Measurements from ENCODE around the gene CAMTA1.

CAMTA1 gene

DNA sequence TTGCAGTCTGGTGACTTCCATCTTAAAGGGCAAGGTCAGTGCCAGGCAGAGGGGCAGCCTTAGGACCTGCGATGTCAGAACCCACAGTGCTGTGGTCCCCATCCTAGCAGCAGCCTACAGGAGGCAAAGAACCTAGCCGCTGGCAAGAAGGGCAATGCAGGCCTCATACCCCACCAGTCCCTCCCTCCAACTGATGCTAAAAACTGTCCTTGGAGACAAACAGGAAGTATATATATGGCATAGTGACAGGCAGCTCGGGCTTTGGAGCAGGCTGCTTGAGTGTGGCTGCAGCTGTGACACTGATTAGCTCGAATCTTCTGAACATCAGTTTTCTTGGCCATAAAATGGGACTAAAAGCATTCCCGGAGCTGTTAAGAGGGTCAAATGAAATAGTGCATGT lies 829.9 kb downstream of the CAMTA1 start:
- no peak overlapping the region for H3K27ac ChIP-seq (ENCODE audit: low read length)
- no peaks in the 10 kb centered on the region for H3K36me3 ChIP-seq (ENCODE audit: control insufficient read depth in 1 of 2, insufficient read depth in 2 of 2, low read length in 2 of 2)
- H3K27me3 ChIP-seq (ENCODE audit: low read depth, low read length) = no peaks in the 10 kb centered on the region
- no peak overlapping the region for H3K4me3 ChIP-seq (ENCODE audit: low read depth in 1 of 2, low read length in 2 of 2)
- H3K4me1 ChIP-seq (ENCODE audit: control insufficient read depth in 1 of 2, insufficient read depth in 2 of 2, low read length in 2 of 2) = no peaks in the 10 kb centered on the region
- H3K9me3 ChIP-seq (ENCODE audit: control insufficient read depth in 1 of 2, low read length in 2 of 2) = no peaks in the 10 kb centered on the region

DNA sequence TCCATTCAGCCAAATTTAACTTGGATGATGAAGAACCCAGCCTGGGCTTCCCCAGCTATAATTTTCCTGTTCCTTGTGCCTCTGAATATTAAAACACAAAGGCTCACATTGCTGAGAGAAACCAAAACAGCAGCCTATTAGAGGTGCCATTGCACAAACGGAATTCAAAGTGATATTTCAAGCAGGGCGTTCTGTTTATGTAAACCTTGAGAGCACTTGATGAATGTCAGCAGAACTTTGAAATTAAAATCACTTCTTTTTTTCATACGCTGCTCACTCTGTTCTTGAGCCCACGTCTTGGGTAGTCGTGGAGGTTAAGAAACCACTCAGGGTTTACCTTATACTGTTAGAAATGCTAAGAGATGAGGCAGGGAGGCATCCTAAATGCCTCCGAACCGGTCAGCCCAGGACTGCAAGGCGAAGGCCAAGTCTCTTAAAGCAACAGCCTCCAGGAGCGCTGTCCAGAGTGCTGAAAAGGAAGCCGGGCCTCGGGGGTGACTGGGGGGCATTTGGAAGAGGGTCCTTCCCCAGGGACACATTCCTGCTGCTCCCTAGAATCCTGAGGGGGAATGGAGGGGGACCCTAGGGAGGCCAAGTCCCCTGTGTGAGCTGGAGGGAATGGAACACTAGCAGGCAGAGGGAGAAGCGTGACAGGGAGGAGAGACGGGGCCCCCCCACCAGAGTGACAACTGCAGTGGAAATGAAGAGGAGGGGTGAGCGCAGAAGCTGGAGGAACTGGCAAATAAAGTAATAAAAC lies 831.0 kb downstream of the CAMTA1 start:
- H3K36me3 ChIP-seq (ENCODE audit: control insufficient read depth in 1 of 2, insufficient read depth in 2 of 2, low read length in 2 of 2) = no peaks in the 10 kb centered on the region
- no peak overlapping the region for H3K4me3 ChIP-seq (ENCODE audit: low read depth in 1 of 2, low read length in 2 of 2)
- H3K27me3 ChIP-seq (ENCODE audit: low read depth, low read length) = no peaks in the 10 kb centered on the region
- H3K4me1 ChIP-seq (ENCODE audit: control insufficient read depth in 1 of 2, insufficient read depth in 2 of 2, low read length in 2 of 2) = no peaks in the 10 kb centered on the region
- no peak overlapping the region for H3K27ac ChIP-seq (ENCODE audit: low read length)
- no peaks in the 10 kb centered on the region for H3K9me3 ChIP-seq (ENCODE audit: control insufficient read depth in 1 of 2, low read length in 2 of 2)

DNA sequence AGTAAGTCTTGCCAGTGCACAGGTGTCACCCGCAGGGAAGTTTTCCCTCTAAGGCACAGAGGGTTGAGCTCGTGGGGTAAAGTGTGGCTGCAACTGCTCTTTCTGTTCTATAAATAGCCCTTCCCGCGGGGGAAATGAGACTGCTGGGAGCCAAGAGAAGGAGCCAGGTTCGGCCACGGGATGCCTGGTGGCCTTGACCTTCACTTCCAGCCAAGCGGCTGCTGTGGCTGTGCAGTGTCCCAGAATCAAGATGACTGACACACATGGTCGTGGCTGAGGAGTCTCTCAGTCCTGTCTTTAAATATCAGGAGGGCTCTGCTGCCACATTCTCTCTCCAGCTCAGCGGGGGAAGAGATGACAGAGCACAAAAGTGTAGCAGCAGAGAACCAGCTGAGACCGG lies 831.7 kb downstream of the CAMTA1 start:
- Histone ChIP-seq H3K27me3 (ENCODE audit: low read depth, low read length) (no peaks in the 10 kb centered on the region), H3K4me3 (ENCODE audit: low read depth in 1 of 2, low read length in 2 of 2) (no peak overlapping the region), H3K27ac (ENCODE audit: low read length) (no peak overlapping the region), H3K36me3 (ENCODE audit: control insufficient read depth in 1 of 2, insufficient read depth in 2 of 2, low read length in 2 of 2) (no peaks in the 10 kb centered on the region), H3K9me3 (ENCODE audit: control insufficient read depth in 1 of 2, low read length in 2 of 2) (no peaks in the 10 kb centered on the region), H3K4me1 (ENCODE audit: control insufficient read depth in 1 of 2, insufficient read depth in 2 of 2, low read length in 2 of 2) (no peaks in the 10 kb centered on the region)

DNA sequence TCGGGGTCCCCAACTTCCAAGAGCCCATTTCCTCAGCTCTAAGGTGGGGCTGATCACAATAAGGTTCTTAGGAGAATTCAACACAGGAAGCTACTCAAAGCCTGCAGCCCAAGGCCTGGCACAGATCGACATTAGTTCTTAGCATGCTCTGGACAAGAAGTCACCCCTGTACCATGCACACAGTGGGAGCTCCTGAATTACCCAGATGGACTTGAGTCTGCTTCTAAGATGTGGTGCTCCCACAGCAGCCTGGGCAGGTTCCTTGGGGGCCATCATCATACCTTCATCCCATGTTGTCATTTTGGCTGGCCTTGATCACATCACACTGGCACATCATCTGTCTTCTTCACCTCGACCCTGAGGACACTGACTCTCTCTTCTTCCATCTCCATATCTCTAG lies 832.6 kb downstream of the CAMTA1 start:
- Histone ChIP-seq H3K9me3 (ENCODE audit: control insufficient read depth in 1 of 2, low read length in 2 of 2) (no peaks in the 10 kb centered on the region), H3K4me3 (ENCODE audit: low read depth in 1 of 2, low read length in 2 of 2) (no peak overlapping the region), H3K36me3 (ENCODE audit: control insufficient read depth in 1 of 2, insufficient read depth in 2 of 2, low read length in 2 of 2) (no peaks in the 10 kb centered on the region), H3K27ac (ENCODE audit: low read length) (no peak overlapping the region), H3K27me3 (ENCODE audit: low read depth, low read length) (no peaks in the 10 kb centered on the region), H3K4me1 (ENCODE audit: control insufficient read depth in 1 of 2, insufficient read depth in 2 of 2, low read length in 2 of 2) (no peaks in the 10 kb centered on the region)

DNA sequence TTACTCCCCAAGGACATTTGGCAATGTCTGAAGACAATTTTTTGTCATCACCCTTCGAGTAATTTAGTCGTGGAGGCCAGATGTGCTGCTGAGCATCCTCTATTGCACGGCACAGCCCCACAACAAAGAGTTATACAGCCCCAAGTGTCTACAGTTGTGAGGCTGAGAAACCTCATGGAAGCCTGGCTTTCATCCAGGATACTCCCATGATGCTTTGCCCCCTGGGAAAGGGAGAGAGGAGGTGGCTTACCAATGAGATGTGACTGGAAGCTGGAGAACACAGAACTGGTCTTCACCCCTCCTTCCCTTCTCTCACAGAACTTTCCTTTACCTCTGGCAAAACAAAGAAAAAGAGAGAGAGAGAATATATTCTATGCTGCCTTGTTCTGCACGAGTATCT lies 834.9 kb downstream of the CAMTA1 start:
- H3K4me1 ChIP-seq (ENCODE audit: control insufficient read depth in 1 of 2, insufficient read depth in 2 of 2, low read length in 2 of 2) = no peaks in the 10 kb centered on the region
- no peaks in the 10 kb centered on the region for H3K9me3 ChIP-seq (ENCODE audit: control insufficient read depth in 1 of 2, low read length in 2 of 2)
- H3K27ac ChIP-seq (ENCODE audit: low read length) = no peak overlapping the region
- H3K4me3 ChIP-seq (ENCODE audit: low read depth in 1 of 2, low read length in 2 of 2) = no peak overlapping the region
- no peaks in the 10 kb centered on the region for H3K36me3 ChIP-seq (ENCODE audit: control insufficient read depth in 1 of 2, insufficient read depth in 2 of 2, low read length in 2 of 2)
- no peaks in the 10 kb centered on the region for H3K27me3 ChIP-seq (ENCODE audit: low read depth, low read length)

DNA sequence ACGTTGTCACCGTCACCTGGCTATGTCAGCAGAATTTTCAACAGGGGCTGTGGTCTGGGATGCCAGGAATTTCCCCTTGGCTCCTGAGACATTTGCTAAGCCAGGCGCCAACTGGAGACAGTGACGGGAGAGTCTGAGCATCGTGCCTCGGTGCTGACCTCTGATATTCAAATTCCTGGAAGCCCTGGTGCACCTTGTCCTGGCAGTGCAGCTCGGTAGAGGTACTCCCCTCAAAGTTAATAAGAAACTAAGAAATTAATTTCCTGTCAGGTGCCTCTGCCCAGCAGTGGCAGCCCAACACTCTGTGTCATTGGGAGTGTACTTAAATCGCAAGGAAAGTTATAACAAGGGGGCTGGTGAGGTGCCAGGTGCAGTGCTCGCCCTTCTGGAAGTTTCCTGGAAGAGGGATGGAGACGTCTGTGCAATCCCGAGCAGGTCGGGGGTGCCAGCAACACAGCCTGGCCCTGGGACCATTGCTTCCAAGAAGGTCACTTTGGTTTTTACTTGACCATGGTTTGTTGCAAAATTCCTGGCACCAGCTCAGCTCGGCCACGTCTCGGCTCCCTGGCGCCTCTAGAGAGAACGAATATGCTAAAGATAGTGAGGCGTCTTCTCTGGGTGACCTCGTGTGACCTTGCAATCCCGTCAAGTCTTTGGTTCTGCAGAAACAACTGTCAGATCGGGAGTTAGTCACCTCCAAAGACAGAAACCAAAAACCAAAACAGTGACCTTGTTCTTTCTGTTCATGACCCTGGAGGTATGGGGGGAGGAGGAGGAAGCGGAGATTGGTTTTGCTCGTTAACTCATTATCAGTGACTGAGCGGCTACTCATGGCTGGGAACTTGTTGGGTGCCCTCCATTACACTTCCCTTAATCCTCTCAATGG lies 836.3 kb downstream of the CAMTA1 start:
- H3K27me3 ChIP-seq (ENCODE audit: low read depth, low read length) = no peaks in the 10 kb centered on the region

DNA sequence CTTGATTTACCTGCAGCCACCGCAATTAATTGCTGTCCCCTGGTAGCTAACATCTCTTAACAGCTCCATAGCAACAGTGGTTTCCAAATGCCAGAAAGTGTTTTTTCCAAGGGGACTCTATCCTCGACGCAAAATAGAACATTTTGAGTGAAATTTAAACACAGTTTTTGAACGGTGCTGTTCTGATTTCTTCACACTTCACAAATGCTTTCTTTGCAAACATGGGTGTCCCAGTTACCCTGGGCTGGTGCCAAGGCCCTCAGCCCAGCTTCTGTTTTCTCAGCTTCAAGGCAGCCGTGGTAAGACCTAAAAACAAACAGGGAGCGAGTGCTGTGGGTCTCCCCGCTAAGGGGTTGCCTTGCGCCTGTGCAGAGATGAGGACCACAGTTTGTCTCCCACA lies 838.6 kb downstream of the CAMTA1 start:
- Histone ChIP-seq H3K27ac (ENCODE audit: low read length) (no peak overlapping the region), H3K36me3 (ENCODE audit: control insufficient read depth in 1 of 2, insufficient read depth in 2 of 2, low read length in 2 of 2) (no peaks in the 10 kb centered on the region), H3K27me3 (ENCODE audit: low read depth, low read length) (peaks cover 3% of the 10 kb centered on the region), H3K9me3 (ENCODE audit: control insufficient read depth in 1 of 2, low read length in 2 of 2) (no peaks in the 10 kb centered on the region), H3K4me1 (ENCODE audit: control insufficient read depth in 1 of 2, insufficient read depth in 2 of 2, low read length in 2 of 2) (no peaks in the 10 kb centered on the region), H3K4me3 (ENCODE audit: low read depth in 1 of 2, low read length in 2 of 2) (no peak overlapping the region)

More for the DNA sequence above, 836.3 kb downstream of the CAMTA1 start:
- no peaks in the 10 kb centered on the region for H3K9me3 ChIP-seq (ENCODE audit: control insufficient read depth in 1 of 2, low read length in 2 of 2)
- H3K27ac ChIP-seq (ENCODE audit: low read length) = no peak overlapping the region
- no peaks in the 10 kb centered on the region for H3K4me1 ChIP-seq (ENCODE audit: control insufficient read depth in 1 of 2, insufficient read depth in 2 of 2, low read length in 2 of 2)
- H3K36me3 ChIP-seq (ENCODE audit: control insufficient read depth in 1 of 2, insufficient read depth in 2 of 2, low read length in 2 of 2) = no peaks in the 10 kb centered on the region
- no peak overlapping the region for H3K4me3 ChIP-seq (ENCODE audit: low read depth in 1 of 2, low read length in 2 of 2)

DNA sequence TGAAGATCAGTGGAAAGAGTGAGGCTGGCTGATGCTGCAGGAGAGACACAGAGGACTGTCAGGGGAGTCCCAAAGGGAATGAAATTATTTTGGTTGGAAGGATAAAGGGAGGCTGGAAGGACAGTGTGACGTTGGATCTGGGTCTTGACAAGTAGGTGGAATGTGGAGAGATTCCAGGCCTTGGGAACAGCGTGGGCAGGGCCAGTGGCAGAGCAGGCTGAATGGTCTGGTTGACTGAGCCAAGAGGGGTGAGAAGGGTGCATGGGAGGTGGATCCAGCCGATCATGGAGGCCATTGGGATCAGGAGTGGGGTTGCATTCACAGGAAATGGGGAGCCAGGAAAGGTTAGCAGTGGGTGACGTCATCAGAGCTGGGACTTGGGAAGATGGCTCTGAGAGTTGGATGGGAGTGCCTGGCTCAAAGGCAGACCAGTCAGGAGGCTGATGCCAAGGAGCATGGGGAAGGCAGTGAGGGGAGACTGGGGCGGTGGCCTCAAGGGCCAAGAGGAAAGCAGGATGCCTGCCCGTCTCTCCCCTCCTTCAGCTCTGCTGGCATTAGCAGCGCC lies 839.6 kb downstream of the CAMTA1 start:
- H3K27ac ChIP-seq (ENCODE audit: low read length) = no peak overlapping the region
- no peaks in the 10 kb centered on the region for H3K4me1 ChIP-seq (ENCODE audit: control insufficient read depth in 1 of 2, insufficient read depth in 2 of 2, low read length in 2 of 2)
- no peaks in the 10 kb centered on the region for H3K36me3 ChIP-seq (ENCODE audit: control insufficient read depth in 1 of 2, insufficient read depth in 2 of 2, low read length in 2 of 2)
- no peak overlapping the region for H3K4me3 ChIP-seq (ENCODE audit: low read depth in 1 of 2, low read length in 2 of 2)
- H3K9me3 ChIP-seq (ENCODE audit: control insufficient read depth in 1 of 2, low read length in 2 of 2) = no peaks in the 10 kb centered on the region
- H3K27me3 ChIP-seq (ENCODE audit: low read depth, low read length) = peaks cover 3% of the 10 kb centered on the region

DNA sequence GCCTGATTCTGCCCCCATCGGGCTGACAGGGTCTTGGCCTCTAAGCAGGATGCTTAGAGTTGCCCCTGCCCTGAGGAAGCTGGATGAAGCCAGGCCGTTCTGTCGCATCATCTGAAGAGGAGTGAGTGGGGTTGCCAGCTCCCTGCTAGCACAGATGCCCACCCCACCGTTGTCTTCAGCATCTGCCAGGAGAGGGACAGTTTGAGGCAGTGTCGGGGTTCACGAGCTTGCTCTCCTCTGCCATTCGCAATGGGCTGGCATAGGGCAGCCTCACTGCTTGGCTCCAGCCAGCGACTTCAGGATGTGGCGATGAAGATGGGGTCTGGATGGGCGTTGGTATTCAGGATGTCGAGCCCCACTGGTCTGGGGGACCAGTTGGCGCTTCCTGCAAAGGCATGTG lies 840.1 kb downstream of the CAMTA1 start:
- H3K9me3 ChIP-seq (ENCODE audit: control insufficient read depth in 1 of 2, low read length in 2 of 2) = no peaks in the 10 kb centered on the region
- no peaks in the 10 kb centered on the region for H3K36me3 ChIP-seq (ENCODE audit: control insufficient read depth in 1 of 2, insufficient read depth in 2 of 2, low read length in 2 of 2)
- H3K27ac ChIP-seq (ENCODE audit: low read length) = no peak overlapping the region
- H3K27me3 ChIP-seq (ENCODE audit: low read depth, low read length) = peaks cover 3% of the 10 kb centered on the region
- no peak overlapping the region for H3K4me3 ChIP-seq (ENCODE audit: low read depth in 1 of 2, low read length in 2 of 2)
- no peaks in the 10 kb centered on the region for H3K4me1 ChIP-seq (ENCODE audit: control insufficient read depth in 1 of 2, insufficient read depth in 2 of 2, low read length in 2 of 2)

DNA sequence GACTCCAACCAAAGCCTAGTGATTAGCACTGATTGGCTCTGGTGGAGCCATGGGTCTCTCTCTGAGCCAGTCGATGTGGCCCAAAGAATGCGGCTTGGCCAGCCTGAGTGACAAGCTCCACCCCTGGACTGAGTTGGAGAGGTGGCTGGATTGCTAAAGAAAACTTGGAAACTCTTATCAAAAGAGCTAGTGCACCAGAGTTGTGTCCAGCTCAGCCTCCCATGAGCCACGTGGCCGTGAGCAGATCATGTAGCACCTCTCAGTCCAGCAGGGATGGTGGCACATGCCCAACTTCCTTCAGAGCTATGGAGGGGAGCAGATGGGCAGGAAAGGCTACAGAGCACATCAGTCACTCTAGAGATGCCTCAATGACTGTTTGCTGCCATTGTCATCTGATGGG lies 843.0 kb downstream of the CAMTA1 start:
- Histone ChIP-seq H3K36me3 (ENCODE audit: control insufficient read depth in 1 of 2, insufficient read depth in 2 of 2, low read length in 2 of 2) (no peaks in the 10 kb centered on the region), H3K4me3 (ENCODE audit: low read depth in 1 of 2, low read length in 2 of 2) (no peak overlapping the region), H3K27ac (ENCODE audit: low read length) (no peak overlapping the region), H3K9me3 (ENCODE audit: control insufficient read depth in 1 of 2, low read length in 2 of 2) (no peaks in the 10 kb centered on the region), H3K4me1 (ENCODE audit: control insufficient read depth in 1 of 2, insufficient read depth in 2 of 2, low read length in 2 of 2) (no peaks in the 10 kb centered on the region), H3K27me3 (ENCODE audit: low read depth, low read length) (peaks cover 15% of the 10 kb centered on the region)

DNA sequence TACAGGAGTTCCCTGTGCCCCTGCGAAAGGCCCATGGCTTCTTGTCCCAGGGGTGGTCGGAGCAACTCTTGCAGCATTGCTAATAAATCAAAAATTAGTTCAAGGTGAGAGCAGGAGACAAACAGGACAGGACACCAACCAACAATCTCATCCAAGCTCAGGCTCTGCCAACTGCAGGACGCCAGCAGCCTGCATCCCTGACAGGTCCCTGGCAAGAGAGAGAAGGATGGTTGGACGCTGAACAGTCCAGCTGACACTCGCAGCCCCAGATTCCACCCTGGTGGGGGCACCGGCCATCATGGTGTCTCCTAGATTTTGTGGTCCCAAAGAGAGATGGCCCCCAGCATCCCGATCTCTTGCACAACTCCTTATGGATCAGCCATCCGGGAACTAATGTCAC lies 843.8 kb downstream of the CAMTA1 start:
- Histone ChIP-seq H3K27me3 (ENCODE audit: low read depth, low read length) (peaks cover 15% of the 10 kb centered on the region), H3K36me3 (ENCODE audit: control insufficient read depth in 1 of 2, insufficient read depth in 2 of 2, low read length in 2 of 2) (no peaks in the 10 kb centered on the region), H3K27ac (ENCODE audit: low read length) (no peak overlapping the region)

More for the DNA sequence above, 843.8 kb downstream of the CAMTA1 start:
- no peaks in the 10 kb centered on the region for H3K9me3 ChIP-seq (ENCODE audit: control insufficient read depth in 1 of 2, low read length in 2 of 2)
- H3K4me3 ChIP-seq (ENCODE audit: low read depth in 1 of 2, low read length in 2 of 2) = no peak overlapping the region
- H3K4me1 ChIP-seq (ENCODE audit: control insufficient read depth in 1 of 2, insufficient read depth in 2 of 2, low read length in 2 of 2) = no peaks in the 10 kb centered on the region

Measured in muscle layer of duodenum (tissue), 2 donors.